Breast epithelium (tissue), 3 donors: ENCODE results near the gene PTPRM.

Experiments
- CTCF ChIP-seq, 3 donors: fragments of 450-650 bp; IDR thresholded peaks; one replicate each; pipeline ENCODE4 v1.5.1; 2016 to 2017; ENCODE audit warnings: antibody characterized with exemption in 3 of 3, mild to moderate bottlenecking in 3 of 3, moderate library complexity in 3 of 3
- POLR2A ChIP-seq: fragments of 450-650 bp; IDR thresholded peaks from one replicate; pipeline ENCODE4 v1.6.1; 2016; ENCODE audit warnings: antibody characterized with exemption, mild to moderate bottlenecking, moderate library complexity
- POLR2AphosphoS5 ChIP-seq, 3 donors: sonication (generic); formaldehyde crosslinking; IDR thresholded peaks; one replicate each; pipeline ENCODE4 v1.6.1; 2017; ENCODE audit warnings: antibody characterized with exemption in 3 of 3

- TF ChIP-seq POLR2AphosphoS5 (IDR thresholded peaks at IDR 0.05) (no peak), POLR2A (no peak), CTCF (IDR thresholded peaks at IDR 0.05) (no peak)
These were observed 469.4 kb downstream of the PTPRM start for GRCh38 chr18:8036551-8036950.
